ENCODE results near the gene PRIM2.
"Not testable (repeated sequence)": the region's sequence is repeated elsewhere in the genome, so short reads cannot be mapped to it uniquely, and the experiment has no call there.

PRIM2 gene

GRCh38 chr6:57481121-57481520 lies 163.7 kb downstream of the PRIM2 start:
- H3K4me2 ChIP-seq (ENCODE audit: low read depth, low read length, poor library complexity, severe bottlenecking); H3K36me3 ChIP-seq (ENCODE audit: low read length); H2AFZ ChIP-seq (ENCODE audit: low read depth, low read length, severe bottlenecking); H3K4me3 ChIP-seq (ENCODE audit: insufficient read depth, low read length, poor library complexity, severe bottlenecking); H3K27me3 ChIP-seq (ENCODE audit: low read length); H3K9me3 ChIP-seq (ENCODE audit: insufficient read depth, low read length); H4K20me1 ChIP-seq (ENCODE audit: low read depth, low read length); H3F3A ChIP-seq (ENCODE audit: insufficient read depth); H3K9me2 ChIP-seq (replicated peaks; ENCODE audit: insufficient read depth, low read length); H3K27ac ChIP-seq (ENCODE audit: low read depth, low read length); H3K9ac ChIP-seq (ENCODE audit: low read length); H3K79me2 ChIP-seq (ENCODE audit: insufficient read depth, low read length): not testable (repeated sequence)

GRCh38 chr6:57482471-57482870 lies 165.0 kb downstream of the PRIM2 start:
- H3K9me3 ChIP-seq (ENCODE audit: insufficient read depth, low read length); H3F3A ChIP-seq (ENCODE audit: insufficient read depth); H3K27ac ChIP-seq (ENCODE audit: low read depth, low read length); H3K27me3 ChIP-seq (ENCODE audit: low read length); H3K79me2 ChIP-seq (ENCODE audit: insufficient read depth, low read length); H3K9ac ChIP-seq (ENCODE audit: low read length); H3K9me2 ChIP-seq (replicated peaks; ENCODE audit: insufficient read depth, low read length); H2AFZ ChIP-seq (ENCODE audit: low read depth, low read length, severe bottlenecking); H4K20me1 ChIP-seq (ENCODE audit: low read depth, low read length); H3K4me3 ChIP-seq (ENCODE audit: insufficient read depth, low read length, poor library complexity, severe bottlenecking); H3K4me2 ChIP-seq (ENCODE audit: low read depth, low read length, poor library complexity, severe bottlenecking); H3K36me3 ChIP-seq (ENCODE audit: low read length): not testable (repeated sequence)

- H3K79me2 ChIP-seq (ENCODE audit: insufficient read depth, low read length); H3K4me2 ChIP-seq (ENCODE audit: low read depth, low read length, poor library complexity, severe bottlenecking); H4K20me1 ChIP-seq (ENCODE audit: low read depth, low read length); H3F3A ChIP-seq (ENCODE audit: insufficient read depth); H3K36me3 ChIP-seq (ENCODE audit: low read length); H2AFZ ChIP-seq (ENCODE audit: low read depth, low read length, severe bottlenecking); H3K27me3 ChIP-seq (ENCODE audit: low read length); H3K27ac ChIP-seq (ENCODE audit: low read depth, low read length); H3K9ac ChIP-seq (ENCODE audit: low read length); H3K4me3 ChIP-seq (ENCODE audit: insufficient read depth, low read length, poor library complexity, severe bottlenecking); H3K9me2 ChIP-seq (replicated peaks; ENCODE audit: insufficient read depth, low read length); H3K9me3 ChIP-seq (ENCODE audit: insufficient read depth, low read length): not testable (repeated sequence)
Observed at GRCh38 chr6:57486494-57487081, 169.2 kb downstream of the PRIM2 start.

GRCh38 chr6:57488551-57488950 lies 171.1 kb downstream of the PRIM2 start:
- H3K9me2 ChIP-seq (replicated peaks; ENCODE audit: insufficient read depth, low read length); H3K9me3 ChIP-seq (ENCODE audit: insufficient read depth, low read length); H3K4me2 ChIP-seq (ENCODE audit: low read depth, low read length, poor library complexity, severe bottlenecking); H3K36me3 ChIP-seq (ENCODE audit: low read length); H4K20me1 ChIP-seq (ENCODE audit: low read depth, low read length); H2AFZ ChIP-seq (ENCODE audit: low read depth, low read length, severe bottlenecking); H3K9ac ChIP-seq (ENCODE audit: low read length); H3F3A ChIP-seq (ENCODE audit: insufficient read depth); H3K79me2 ChIP-seq (ENCODE audit: insufficient read depth, low read length); H3K27ac ChIP-seq (ENCODE audit: low read depth, low read length); H3K27me3 ChIP-seq (ENCODE audit: low read length); H3K4me3 ChIP-seq (ENCODE audit: insufficient read depth, low read length, poor library complexity, severe bottlenecking): not testable (repeated sequence)

- not testable (repeated sequence) for H3K27ac ChIP-seq (ENCODE audit: low read depth, low read length); H3K9me3 ChIP-seq (ENCODE audit: insufficient read depth, low read length); H4K20me1 ChIP-seq (ENCODE audit: low read depth, low read length); H3K4me3 ChIP-seq (ENCODE audit: insufficient read depth, low read length, poor library complexity, severe bottlenecking); H3K4me2 ChIP-seq (ENCODE audit: low read depth, low read length, poor library complexity, severe bottlenecking); H3K27me3 ChIP-seq (ENCODE audit: low read length); H3K9me2 ChIP-seq (replicated peaks; ENCODE audit: insufficient read depth, low read length); H2AFZ ChIP-seq (ENCODE audit: low read depth, low read length, severe bottlenecking); H3F3A ChIP-seq (ENCODE audit: insufficient read depth); H3K36me3 ChIP-seq (ENCODE audit: low read length); H3K9ac ChIP-seq (ENCODE audit: low read length); H3K79me2 ChIP-seq (ENCODE audit: insufficient read depth, low read length)
Observed at GRCh38 chr6:57489887-57490286, 172.5 kb downstream of the PRIM2 start.

- H3K4me3 ChIP-seq (ENCODE audit: insufficient read depth, low read length, poor library complexity, severe bottlenecking); H3K27me3 ChIP-seq (ENCODE audit: low read length); H4K20me1 ChIP-seq (ENCODE audit: low read depth, low read length); H2AFZ ChIP-seq (ENCODE audit: low read depth, low read length, severe bottlenecking); H3F3A ChIP-seq (ENCODE audit: insufficient read depth); H3K9me3 ChIP-seq (ENCODE audit: insufficient read depth, low read length); H3K9me2 ChIP-seq (replicated peaks; ENCODE audit: insufficient read depth, low read length); H3K79me2 ChIP-seq (ENCODE audit: insufficient read depth, low read length); H3K36me3 ChIP-seq (ENCODE audit: low read length); H3K9ac ChIP-seq (ENCODE audit: low read length); H3K27ac ChIP-seq (ENCODE audit: low read depth, low read length); H3K4me2 ChIP-seq (ENCODE audit: low read depth, low read length, poor library complexity, severe bottlenecking): not testable (repeated sequence)
Observed at GRCh38 chr6:57491795-57492194, 174.4 kb downstream of the PRIM2 start.

- H3K27me3 ChIP-seq (ENCODE audit: low read length); H2AFZ ChIP-seq (ENCODE audit: low read depth, low read length, severe bottlenecking); H3K4me3 ChIP-seq (ENCODE audit: insufficient read depth, low read length, poor library complexity, severe bottlenecking); H3K27ac ChIP-seq (ENCODE audit: low read depth, low read length); H3K36me3 ChIP-seq (ENCODE audit: low read length); H3K9me3 ChIP-seq (ENCODE audit: insufficient read depth, low read length); H3K4me2 ChIP-seq (ENCODE audit: low read depth, low read length, poor library complexity, severe bottlenecking); H3K9ac ChIP-seq (ENCODE audit: low read length); H3K79me2 ChIP-seq (ENCODE audit: insufficient read depth, low read length); H3F3A ChIP-seq (ENCODE audit: insufficient read depth); H3K9me2 ChIP-seq (replicated peaks; ENCODE audit: insufficient read depth, low read length); H4K20me1 ChIP-seq (ENCODE audit: low read depth, low read length): not testable (repeated sequence)
Observed at GRCh38 chr6:57496251-57496650, 178.8 kb downstream of the PRIM2 start.

- not testable (repeated sequence) for H3F3A ChIP-seq (ENCODE audit: insufficient read depth); H4K20me1 ChIP-seq (ENCODE audit: low read depth, low read length); H3K36me3 ChIP-seq (ENCODE audit: low read length); H3K27me3 ChIP-seq (ENCODE audit: low read length); H3K4me3 ChIP-seq (ENCODE audit: insufficient read depth, low read length, poor library complexity, severe bottlenecking); H3K27ac ChIP-seq (ENCODE audit: low read depth, low read length); H3K9me2 ChIP-seq (replicated peaks; ENCODE audit: insufficient read depth, low read length); H3K79me2 ChIP-seq (ENCODE audit: insufficient read depth, low read length); H2AFZ ChIP-seq (ENCODE audit: low read depth, low read length, severe bottlenecking); H3K9me3 ChIP-seq (ENCODE audit: insufficient read depth, low read length); H3K4me2 ChIP-seq (ENCODE audit: low read depth, low read length, poor library complexity, severe bottlenecking); H3K9ac ChIP-seq (ENCODE audit: low read length)
Observed at GRCh38 chr6:57500368-57501021, 183.1 kb downstream of the PRIM2 start.
